ENCODE results near the gene GALNTL6.

The GALNTL6 gene

DNA sequence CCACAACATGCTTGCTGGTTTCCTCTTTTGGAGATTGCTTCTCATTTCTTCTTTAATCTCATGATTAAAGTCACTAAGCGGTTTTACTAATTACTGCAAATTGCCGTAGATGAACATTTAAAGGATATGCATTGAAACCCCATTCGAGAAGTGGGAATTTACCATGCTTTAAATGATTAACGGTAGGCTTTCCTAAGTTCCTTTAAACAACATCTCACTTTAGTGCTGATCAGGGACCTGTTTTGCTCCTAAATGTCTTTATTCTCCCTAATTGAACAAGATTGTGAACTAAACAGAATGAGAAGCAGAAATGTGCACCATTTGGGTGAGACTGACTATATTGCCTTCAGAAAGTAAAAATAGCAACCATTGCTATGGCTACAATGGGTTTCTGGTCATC is 430.3 kb downstream of the GALNTL6 start:
- DNase-seq = no peak

DNA sequence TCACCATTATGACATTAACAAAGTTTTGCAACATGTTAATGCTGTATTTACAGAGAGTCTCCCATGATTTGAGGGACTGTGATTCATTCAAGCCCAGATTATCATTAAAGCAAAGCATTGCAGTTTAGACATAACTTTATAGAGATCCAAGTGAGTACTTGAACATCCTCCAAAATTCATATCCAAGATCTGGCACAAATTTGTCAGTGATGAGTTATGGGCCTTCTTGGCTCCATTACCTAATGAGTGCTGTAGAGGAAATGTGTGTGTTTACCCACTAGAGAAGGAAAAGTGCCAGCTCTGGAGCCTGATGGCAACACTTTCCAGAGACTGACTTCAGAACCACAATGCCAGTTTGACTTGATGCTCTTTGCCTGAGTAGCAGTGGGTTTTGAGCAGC is 432.3 kb downstream of the GALNTL6 start:
- no peak for DNase-seq

DNA sequence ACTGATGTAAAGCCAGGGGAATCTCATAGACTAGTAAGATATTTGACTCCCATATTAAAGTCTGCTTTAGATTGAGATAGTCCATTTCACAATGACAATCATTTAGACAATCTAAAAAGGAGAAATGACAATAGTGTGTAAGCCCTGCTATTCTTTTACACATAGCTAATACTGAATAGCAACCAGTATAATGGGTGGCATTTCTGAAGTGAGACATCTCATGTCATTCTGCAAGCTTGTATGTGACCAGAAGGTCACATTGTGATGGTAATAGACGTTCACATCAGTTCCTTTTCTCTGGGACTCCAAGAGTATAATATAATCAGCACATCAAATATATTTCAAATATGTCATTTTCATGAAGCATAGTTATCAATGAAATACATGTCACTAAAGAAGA is 440.2 kb downstream of the GALNTL6 start:
- no peak for DNase-seq

DNA sequence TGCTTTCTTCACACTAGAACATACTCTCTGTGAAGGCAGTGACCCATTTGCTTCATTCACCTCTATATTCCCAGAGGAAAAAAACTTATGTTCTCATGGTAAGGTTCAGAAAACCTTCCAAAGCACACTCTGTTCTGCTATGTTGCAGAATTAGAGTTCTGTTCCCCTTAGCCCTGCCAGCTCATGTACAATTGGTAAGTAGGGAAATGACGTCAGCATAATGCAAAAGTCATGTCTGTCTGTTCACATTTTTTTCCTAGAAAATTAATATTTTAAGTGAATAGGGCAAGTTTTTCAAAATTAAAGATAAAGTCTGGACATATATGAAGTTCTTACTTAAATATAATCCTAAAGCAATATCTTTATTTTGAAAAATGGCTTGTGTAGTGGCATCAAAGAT is 443.6 kb downstream of the GALNTL6 start:
- DNase-seq = no peak

DNA sequence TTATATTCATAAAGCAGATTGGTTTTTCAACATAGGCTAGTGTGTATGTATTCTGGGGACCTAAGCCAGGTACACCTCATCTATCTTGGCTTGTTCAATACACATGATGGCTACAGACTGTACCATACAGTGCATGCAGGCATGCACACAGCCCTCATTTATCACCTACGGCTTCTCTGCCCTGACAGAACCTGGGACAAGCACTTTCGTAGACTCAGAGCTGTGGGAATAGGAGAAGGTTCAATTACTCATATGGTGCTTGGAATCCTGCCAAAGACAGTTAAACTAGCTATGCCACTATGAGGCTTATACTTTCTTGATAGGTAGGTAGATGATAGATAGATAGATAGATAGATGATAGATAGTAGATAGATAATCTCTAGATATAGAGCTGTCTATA is 457.2 kb downstream of the GALNTL6 start:
- DNase-seq = no peak

DNA sequence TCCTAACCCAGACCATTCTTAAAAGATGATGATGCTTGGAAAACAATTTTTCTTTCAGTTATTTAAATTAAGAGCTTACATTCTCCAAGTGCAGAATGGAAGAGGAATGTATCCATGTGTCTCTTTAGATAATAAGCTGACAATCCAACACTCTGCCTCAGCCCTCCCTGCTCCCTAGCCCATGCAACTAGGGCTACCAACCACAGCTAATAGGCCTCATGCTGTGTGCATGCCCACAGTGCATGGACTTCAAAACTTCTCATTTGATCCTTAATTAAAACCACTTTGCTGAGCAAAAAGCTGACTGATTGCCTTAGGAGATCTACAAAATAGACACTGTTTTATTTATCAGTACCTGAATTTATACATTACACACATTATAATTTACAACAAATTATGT is 473.9 kb downstream of the GALNTL6 start:
- no peak for DNase-seq

DNA sequence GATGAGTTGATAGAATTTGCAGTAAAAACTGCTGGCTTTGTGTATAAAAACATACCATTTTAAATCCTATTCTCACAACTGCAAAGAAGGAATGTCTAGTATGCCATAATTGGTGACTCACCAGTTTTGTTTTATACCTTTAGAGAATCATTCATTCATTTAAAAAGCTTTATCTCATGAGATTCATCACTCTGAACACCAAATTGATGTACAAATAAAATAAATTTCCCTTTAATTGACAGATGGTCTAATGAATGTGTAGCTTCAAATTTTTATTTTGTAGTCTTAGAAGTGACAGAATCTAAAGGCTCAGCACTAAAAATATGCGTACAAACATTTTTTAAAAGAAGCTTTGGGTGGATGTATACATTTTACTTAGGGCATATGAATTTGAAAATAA is 492.5 kb downstream of the GALNTL6 start:
- no peak for DNase-seq

DNA sequence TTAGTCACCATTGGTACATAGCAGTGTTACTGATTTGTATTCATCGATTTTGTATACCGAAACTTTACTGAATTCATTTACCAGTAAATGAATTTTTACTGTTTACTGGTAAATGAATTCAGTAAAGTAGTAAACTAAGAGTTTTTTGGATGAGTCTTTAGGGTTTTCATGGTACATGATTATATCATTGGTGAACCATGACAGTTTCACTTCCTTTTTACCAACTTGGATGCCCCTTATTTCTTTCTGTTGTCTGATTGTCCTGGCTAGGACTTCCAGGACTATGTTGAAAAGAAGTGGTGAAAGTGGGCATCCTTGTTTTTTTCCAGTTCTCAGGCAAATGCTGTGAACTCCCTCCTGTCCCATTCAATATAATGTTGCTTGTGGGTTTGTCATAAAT is 494.9 kb downstream of the GALNTL6 start:
- no peak for DNase-seq

DNA sequence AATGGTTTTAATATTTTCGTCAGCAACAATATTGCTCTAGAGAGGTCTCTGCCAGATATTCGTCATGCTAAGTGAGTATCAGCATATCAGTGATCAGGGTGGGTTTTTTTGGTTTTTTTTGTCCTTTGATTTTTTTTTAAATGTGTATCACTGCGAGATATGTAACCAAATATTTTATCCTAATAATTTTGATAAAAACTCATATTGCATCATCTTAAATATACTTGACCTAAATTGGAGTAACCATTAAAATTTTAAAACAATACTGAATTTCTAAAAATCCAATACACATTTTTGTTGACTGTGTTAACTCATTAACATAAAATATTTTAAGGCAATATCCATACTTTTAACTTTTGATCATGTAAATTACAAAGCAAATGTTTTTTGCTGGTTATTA is 498.5 kb downstream of the GALNTL6 start:
- no peak for DNase-seq

DNA sequence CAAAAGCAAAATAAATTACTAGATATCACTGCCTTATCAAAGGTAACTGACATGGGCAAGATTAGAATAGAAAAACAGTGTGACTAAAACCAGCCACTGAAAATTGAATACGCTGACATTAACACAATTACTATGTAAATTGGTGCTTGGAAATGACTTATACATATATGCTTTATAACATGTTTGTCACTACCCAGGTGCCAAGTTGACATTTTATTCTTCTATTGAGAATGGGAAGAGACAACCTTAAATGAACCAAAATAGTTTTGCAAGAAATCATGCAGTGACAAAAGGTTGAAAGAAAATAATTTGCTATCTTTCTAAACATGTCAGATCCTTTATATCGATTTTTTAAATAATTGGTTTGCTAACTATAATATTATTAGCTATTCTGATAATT is 510.1 kb downstream of the GALNTL6 start:
- no peak for DNase-seq

DNA sequence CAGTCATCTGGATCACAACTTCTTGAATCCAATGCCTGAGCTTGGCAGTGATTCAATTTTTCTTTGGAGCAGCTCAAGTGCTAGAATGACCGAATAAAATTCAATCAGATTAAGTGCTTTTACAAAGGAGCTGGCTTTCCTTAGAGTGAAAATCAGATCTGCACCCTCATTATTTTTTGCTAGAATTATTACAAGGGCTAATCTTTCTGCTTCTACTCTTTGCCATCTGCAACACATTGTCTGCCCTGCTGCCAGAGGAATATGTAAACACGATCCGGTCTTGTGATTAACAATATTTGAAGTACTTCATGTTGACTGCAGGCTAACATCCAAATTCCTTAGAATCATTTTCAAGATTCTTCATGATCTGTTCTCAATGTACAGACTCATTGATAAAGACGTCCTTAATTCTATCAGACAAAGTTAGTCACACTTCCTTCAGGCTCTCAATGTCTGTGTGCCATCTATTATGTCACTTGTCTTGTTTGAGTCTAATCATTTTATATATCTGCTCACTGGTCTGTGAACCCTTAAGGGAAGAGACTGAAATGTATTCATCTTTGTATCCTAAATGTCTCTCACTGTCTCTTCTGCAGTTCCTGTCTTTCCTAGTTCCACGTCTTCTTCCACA is 531.2 kb downstream of the GALNTL6 start:
- no peak for DNase-seq

DNA sequence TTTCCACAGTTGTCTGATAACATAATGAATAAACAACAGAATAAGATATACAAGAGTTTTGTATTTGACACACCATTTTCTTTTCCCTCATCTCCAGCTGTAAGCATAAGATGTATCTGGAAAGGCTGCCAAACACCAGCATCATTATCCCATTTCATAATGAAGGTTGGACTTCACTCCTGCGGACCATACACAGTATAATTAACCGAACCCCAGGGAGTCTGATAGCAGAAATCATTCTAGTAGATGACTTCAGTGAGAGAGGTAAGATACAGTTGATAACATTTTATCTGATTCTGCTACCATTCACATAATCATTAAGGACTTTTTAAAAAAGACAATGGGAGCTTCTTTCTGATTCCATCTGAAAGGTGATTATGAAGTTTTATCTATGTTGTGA is 535.2 kb downstream of the GALNTL6 start:
- no peak for DNase-seq

DNA sequence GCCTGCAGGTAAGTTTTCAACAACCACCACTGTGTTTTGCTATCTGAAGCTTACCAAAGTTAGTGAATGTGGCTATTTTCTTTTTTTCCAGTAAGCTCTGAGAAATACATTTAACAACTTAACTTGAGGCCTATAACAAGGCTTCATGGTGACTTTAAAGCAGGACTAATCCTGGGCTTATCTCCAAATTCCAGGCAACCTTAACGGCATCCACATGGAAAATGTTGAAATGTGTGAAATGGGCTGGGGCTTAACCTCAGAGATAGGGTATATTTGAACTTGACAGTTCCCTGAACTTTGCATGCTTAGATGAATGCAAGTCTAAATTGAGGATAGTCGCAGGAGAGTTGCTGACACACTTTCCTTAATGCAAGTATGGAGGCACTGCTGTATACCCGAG is 539.2 kb downstream of the GALNTL6 start:
- DNase-seq = no peak

DNA sequence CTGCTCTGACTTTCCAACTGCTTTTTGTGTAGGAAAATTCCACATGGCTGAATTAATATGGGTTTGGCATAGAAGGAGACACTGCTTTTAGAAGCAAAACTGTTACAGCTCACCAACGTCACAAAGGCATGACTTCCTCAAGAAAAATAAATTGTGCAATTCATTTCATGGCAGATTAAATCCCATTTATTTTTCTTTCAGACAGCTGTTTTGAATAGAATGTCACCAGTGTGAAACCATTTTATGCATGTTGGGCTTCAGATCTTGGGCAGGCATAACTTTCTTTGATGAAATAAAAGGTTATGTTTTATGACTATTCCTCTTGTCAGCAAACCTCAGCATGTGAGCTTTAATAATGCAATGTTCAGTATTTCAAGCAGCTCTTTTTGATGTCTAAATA is 542.8 kb downstream of the GALNTL6 start:
- DNase-seq = no peak

DNA sequence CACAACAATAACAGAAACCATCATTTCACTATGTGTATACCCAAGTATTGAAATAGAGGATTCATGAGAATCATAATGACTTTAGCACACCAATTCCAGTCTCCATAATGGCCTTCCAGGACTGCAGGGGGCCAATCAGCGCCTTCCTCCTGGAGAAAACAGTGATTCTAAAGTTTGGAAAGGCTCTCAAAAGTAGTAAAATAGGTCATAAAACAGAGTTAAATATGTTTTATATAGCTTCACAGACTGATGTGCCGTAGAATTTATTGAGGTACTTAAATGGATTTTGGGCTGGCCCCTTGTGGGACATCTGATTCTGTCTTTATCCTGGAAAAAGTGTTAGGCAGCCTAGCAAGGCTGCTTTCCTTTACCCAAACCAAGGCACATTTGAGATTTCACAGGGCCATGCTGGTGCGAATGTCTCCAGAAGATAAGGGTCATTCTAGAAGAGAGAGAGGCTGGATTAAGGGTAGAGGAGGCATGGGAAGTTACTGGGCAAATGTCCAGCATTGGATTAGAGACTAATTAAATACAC is 543.9 kb downstream of the GALNTL6 start:
- no peak for DNase-seq

DNA sequence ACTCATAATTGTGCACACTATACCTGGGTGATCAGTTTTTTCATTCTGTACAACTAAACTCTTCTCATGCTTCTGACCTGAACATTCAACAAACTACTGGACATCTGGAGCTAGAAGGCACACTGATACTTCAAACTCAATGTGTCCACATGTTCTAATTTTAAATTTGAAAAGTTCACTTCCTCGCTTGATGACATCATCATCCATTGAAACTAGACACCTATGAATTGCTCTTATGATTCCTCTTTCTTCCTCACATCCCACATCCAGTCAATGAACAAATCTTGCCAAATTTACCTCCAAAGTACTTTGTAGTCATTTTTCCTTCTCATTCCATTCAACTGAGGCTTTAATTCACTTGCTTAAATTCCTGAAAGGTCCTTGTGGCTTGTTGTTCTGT is 549.4 kb downstream of the GALNTL6 start:
- no peak for DNase-seq

DNA sequence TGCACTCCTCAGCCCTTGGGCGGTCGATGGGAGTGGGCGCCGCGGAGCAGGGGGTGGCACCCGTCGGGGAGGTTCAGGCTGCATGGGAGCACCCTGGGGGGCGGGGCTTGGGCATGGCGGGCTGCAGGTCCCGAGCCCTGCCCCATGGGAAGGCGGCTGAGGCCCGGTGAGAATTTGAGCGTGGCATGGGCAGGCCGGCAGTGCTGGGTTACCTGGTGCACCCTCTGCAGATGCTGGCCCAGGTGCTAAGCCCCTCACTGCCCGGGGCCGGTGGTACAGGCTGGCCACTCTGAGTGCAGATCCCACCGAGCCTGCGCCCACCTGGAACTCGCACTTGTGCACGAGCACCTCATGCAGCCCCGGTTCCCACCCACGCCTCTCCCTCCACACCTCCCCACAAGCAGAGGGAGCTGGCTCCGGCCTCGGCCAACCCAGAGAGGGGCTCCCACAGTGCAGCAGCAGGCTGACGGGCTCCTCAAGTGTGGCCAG is 556.3 kb downstream of the GALNTL6 start:
- DNase-seq = no peak

DNA sequence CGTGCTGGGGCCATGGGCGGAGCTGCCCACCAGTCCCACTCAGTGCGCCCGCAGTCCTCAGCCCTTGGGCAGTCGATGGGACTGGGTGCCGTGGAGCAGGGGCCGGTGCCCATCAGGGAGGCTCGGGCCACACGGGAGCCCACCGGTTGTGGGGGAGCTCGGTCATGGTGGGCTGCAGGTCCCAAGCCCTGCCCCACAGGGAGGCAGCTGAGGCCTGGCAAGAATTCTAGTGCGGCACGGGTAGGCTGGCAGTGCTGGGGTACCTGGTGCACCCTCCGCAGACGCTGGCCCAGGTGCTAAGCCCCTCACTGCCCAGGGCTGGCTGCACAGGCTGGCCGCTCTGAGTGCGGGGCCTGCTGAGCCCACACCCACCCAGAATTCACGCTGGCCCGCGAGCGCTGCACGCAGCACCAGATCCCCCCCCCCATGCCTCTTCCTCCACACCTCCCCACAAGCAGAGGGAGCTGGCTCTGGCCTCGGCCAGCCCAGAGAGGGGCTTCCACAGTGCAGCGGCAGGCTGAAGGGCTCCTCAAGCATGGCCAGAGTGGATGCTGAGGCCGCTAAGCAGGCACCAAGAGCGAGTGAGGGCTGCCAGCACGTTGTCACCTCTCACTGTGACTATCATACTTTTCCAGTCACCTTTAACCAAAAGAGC is 564.4 kb downstream of the GALNTL6 start:
- no peak for DNase-seq

DNA sequence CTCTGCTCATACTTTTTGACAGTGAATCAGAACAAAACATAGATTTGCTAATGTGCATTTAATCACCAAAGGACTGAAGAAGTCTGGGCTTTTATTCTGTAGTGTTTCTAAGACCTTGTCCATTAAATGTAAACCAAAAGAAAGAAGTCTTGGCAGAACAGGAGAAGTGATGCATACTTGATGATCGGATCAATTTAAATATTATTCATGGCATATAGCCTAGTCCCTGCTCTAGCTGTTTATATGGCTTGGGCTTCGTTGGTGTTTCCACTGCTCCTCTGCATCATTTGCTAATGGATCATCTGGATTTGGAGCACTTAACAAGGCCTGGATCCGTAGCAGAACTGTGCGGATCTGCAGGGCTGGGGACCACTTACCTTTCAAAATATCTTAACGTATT is 566.6 kb downstream of the GALNTL6 start:
- DNase-seq = no peak

DNA sequence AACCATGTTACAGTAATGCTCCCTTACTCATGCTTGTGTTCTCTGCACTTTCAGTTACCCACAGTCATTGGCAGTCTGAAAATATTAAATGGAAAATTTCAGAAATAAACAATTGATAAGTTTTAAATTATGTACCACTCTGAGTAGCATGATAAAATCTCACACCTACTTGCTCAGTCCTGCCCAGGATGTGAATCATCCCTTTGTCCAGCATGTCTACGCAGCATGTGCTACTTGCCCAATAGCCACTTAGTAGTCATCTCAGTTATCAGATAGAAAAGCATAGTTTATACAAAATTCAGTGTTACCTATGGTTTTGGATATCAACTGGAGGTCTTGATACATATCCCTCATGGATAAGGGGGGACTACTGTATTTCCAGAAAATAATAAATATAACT is 577.1 kb downstream of the GALNTL6 start:
- DNase-seq = no peak

DNA sequence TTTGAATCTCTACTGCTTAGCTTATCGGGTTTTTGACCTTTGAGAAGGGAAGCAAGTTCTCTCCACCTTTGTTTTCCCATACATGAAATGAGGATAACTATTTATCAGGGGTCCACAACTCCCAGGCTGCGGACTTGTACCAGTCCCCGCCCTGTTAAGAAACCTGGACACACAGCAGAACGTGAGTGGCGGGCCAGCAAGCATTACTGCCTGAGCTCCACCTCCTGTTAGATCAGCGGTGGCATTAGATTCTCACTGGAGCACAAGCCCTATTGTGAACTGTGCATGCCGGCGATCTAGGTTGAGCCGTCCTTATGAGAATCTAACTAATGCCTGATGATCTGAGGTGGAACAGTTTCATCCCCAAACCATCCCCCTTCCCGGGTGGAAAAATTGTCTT is 579.5 kb downstream of the GALNTL6 start:
- no peak for DNase-seq

DNA sequence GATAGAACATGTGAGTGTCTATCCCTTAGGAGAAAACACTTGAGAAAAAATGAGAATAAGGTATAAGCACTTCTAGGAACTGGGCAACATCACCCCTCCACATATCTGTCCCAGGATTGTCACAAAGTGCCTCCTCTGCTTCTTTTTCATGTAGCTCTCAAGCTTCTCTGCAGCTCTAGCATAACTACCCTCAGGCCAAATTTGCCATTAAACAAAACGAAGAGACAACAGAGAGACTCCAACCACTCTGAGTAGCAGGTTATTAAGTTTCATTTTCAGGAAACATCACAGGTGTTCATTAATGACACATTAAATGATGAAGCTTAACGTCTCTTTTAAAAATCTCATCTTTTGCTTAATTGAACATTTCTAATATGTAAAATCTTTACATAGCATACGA is 580.0 kb downstream of the GALNTL6 start:
- no peak for DNase-seq

DNA sequence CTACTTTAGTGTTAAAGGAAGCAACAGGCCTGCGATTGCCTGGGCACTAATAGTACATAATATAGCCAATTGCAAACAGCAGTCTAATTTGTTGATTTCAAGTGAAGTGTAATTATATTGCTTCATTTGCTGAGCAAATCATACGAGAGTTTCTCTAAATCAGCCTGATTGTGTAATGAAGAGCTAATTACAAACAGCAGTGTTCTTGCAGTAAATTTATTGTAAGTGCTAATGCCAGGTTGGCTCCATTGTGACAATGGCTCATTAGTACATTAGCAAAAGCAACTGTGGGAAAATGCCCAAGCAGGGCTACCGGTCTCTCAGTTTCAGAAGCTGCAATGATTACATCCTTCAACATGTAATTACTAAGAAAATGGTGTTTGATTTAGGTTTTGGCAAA is 591.5 kb downstream of the GALNTL6 start:
- DNase-seq = no peak

DNA sequence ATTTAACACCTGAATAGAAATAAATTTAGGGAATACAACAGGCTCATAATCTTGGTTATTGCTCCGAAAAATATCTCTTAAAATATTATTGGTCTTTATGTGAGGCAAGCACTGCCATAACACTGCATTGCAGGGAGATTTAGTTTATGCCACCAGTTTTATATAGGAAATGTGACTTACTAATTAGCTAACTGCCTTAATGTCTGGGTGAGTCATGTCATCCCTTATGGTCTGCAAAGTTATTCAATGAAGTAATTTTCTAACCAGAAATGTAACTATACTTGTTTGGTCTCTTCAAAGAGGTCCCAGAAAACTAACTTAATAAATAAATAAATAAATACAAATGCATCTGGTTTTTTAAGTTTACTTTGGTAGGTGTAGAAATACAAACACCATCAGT is 597.2 kb downstream of the GALNTL6 start:
- no peak for DNase-seq

DNA sequence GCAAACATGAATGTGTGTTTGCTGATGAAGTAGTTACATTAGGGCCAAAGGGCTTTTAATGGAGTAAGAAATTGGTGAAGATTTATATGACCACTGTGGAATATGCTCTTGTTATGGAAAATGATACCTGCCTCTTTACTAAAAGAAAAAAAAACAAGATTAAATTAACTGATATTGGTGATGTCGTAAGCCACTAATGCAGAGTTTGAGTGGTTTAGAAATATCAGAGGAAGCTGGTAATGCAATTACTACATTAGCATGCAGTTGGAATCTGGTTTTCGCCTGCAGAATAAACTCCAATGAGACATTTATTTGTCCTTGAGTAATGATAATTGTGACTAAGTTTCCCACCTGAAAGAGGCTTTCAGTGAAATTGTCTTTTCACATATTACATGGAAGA is 597.9 kb downstream of the GALNTL6 start:
- no peak for DNase-seq
